ENCODE measurements around the gene UBA7.

The UBA7 gene

GRCh38 chr3:49757197-49757596 is 56.6 kb downstream of the UBA7 start:
- FAIRE-seq: no peak
- DNase-seq (ENCODE audit: insufficient read length): no peak
- TF ChIP-seq POLR2AphosphoS5 (IDR thresholded peaks at IDR 0.05; ENCODE audit: low read depth, low read length) (no peak), POLR2A (IDR thresholded peaks at IDR 0.05; ENCODE audit: low read depth, low read length) (no peak), TAF1 (IDR thresholded peaks at IDR 0.05; ENCODE audit: borderline replicate concordance, low read depth, low read length) (no peak)

- no peak for FAIRE-seq
- no peak for DNase-seq (ENCODE audit: insufficient read length)
- TF ChIP-seq POLR2AphosphoS5 (IDR thresholded peaks at IDR 0.05; ENCODE audit: low read depth, low read length) (no peak), TAF1 (IDR thresholded peaks at IDR 0.05; ENCODE audit: borderline replicate concordance, low read depth, low read length) (no peak), POLR2A (IDR thresholded peaks at IDR 0.05; ENCODE audit: low read depth, low read length) (no peak)
These were observed 57.7 kb downstream of the UBA7 start for GRCh38 chr3:49756036-49756435.

Measured in GM12892 (cell line).